Stimulated activated CD4-positive, alpha-beta T cell treated with anti-CD3 and anti-CD28 coated beads, Interleukin-4, amount 100 ng/mL, for 48 hours (primary cell): Measurements from ENCODE around the gene FBH1.
"Not testable (repeated sequence)": the region's sequence is repeated elsewhere in the genome, so short reads cannot be mapped to it uniquely, and the experiment has no call there.

Experiments used
- DNase-seq, 2 donors: peaks; one replicate each; pipeline ENCODE4 v3.0.0-alpha.2; 2020; ENCODE audit warnings: low read depth in 2 of 2

FBH1 gene

GRCh38 chr10:5941579-5941978 is 51.5 kb downstream of the FBH1 start:
- no peak for DNase-seq

GRCh38 chr10:5942001-5942400 is 52.0 kb downstream of the FBH1 start:
- DNase-seq, result no peak

GRCh38 chr10:5942474-5942873 is 52.4 kb downstream of the FBH1 start:
- DNase-seq, result no peak

GRCh38 chr10:5943536-5943935 is 53.5 kb downstream of the FBH1 start:
- no peak for DNase-seq

GRCh38 chr10:5944389-5945189 is 54.5 kb downstream of the FBH1 start:
- no peak for DNase-seq

GRCh38 chr10:5945190-5945509 is 55.1 kb downstream of the FBH1 start:
- no peak for DNase-seq

- DNase-seq, result no peak
Observed at GRCh38 chr10:5945561-5946418, 55.7 kb downstream of the FBH1 start.

GRCh38 chr10:5946419-5946775 is 56.4 kb downstream of the FBH1 start:
- DNase-seq, result not testable (repeated sequence)

- DNase-seq, result no peak
Observed at GRCh38 chr10:5946786-5947185, 56.7 kb downstream of the FBH1 start.

- no peak for DNase-seq
Observed at GRCh38 chr10:5947471-5948207, 57.6 kb downstream of the FBH1 start.

GRCh38 chr10:5948208-5948585 is 58.2 kb downstream of the FBH1 start:
- DNase-seq, result no peak

GRCh38 chr10:5949009-5949759 is 59.1 kb downstream of the FBH1 start:
- peak in 1 of 2 donors; percentile 25 for DNase-seq

GRCh38 chr10:5951167-5951711 is 61.2 kb downstream of the FBH1 start:
- no peak for DNase-seq

GRCh38 chr10:5951721-5952407 is 61.8 kb downstream of the FBH1 start:
- no peak for DNase-seq

- no peak for DNase-seq
Observed at GRCh38 chr10:5952731-5953385, 62.8 kb downstream of the FBH1 start.

GRCh38 chr10:5953676-5954075 is 63.6 kb downstream of the FBH1 start:
- DNase-seq, result no peak

- DNase-seq, result no peak
Observed at GRCh38 chr10:5956146-5956936, 66.3 kb downstream of the FBH1 start.

GRCh38 chr10:5958077-5958476 is 68.0 kb downstream of the FBH1 start:
- DNase-seq, result no peak

- DNase-seq, result no peak
Observed at GRCh38 chr10:5958675-5959074, 68.6 kb downstream of the FBH1 start.

- no peak for DNase-seq
Observed at GRCh38 chr10:5959142-5959541, 69.1 kb downstream of the FBH1 start.
